Activated naive CD4-positive, alpha-beta T cell treated with anti-CD3 and anti-CD28 coated beads, Interleukin-2, amount 50 U/mL, for 24 hours (primary cell): ENCODE results near the gene MRPL51.
A peak's percentile ranks its signal among the peaks of the same experiment; 100 is the strongest.

Experiments used
- H3K27ac Mint-ChIP-seq: one replicate; pipeline ENCODE4 v1.8.0; 2021; ENCODE audit warnings: mild to moderate bottlenecking, mixed read lengths
- H3K27me3 Mint-ChIP-seq: one replicate; pipeline ENCODE4 v1.8.0; 2021; ENCODE audit warnings: mixed read lengths
- H3K36me3 Mint-ChIP-seq: one replicate; pipeline ENCODE4 v1.8.0; 2021; ENCODE audit warnings: mixed read lengths
- H3K4me1 Mint-ChIP-seq: one replicate; pipeline ENCODE4 v1.8.0; 2021; ENCODE audit warnings: mixed read lengths
- H3K4me3 Mint-ChIP-seq: one replicate; pipeline ENCODE4 v1.8.0; 2021; ENCODE audit warnings: mild to moderate bottlenecking, mixed read lengths
- H3K9me3 Mint-ChIP-seq: one replicate; pipeline ENCODE4 v1.8.0; 2021; ENCODE audit warnings: mixed read lengths

Gene MRPL51

GRCh38 chr12:6443361-6443983, 49.6 kb downstream of the MRPL51 start:
- Mint-ChIP-seq H3K27ac (peak overlapping the region; percentile 90), H3K36me3 (peaks cover 7% of the 10 kb centered on the region), H3K27me3 (no peaks in the 10 kb centered on the region), H3K4me1 (peaks cover 69% of the 10 kb centered on the region), H3K4me3 (peak overlapping the region; percentile 94), H3K9me3 (no peaks in the 10 kb centered on the region)

- peak overlapping the region; percentile 94 for H3K4me3 Mint-ChIP-seq
Observed at GRCh38 chr12:6442836-6443235, 50.2 kb downstream of the MRPL51 start.

More at GRCh38 chr12:6442836-6443235, 50.2 kb downstream of the MRPL51 start:
- H3K27me3 Mint-ChIP-seq: no peaks in the 10 kb centered on the region
- H3K4me1 Mint-ChIP-seq: peaks cover 65% of the 10 kb centered on the region
- peaks cover 5% of the 10 kb centered on the region for H3K36me3 Mint-ChIP-seq
- peak overlapping the region; percentile 93 for H3K27ac Mint-ChIP-seq
- H3K9me3 Mint-ChIP-seq: no peaks in the 10 kb centered on the region
